ENCODE measurements around the gene GPNMB. TPM values are rescaled to one million over a fixed set of nuclear protein-coding genes. Genes with fewer than 3 reads are reported as not detected.
A peak's percentile ranks its signal among the peaks of the same experiment; 100 is the strongest.
"Not testable (repeated sequence)": the region's sequence is repeated elsewhere in the genome, so short reads cannot be mapped to it uniquely, and the experiment has no call there.

GPNMB gene
- total RNA-seq (100 to 1,000 TPM; 191 to 561 (median 259) TPM), polyA plus RNA-seq (100 to 1,000 TPM in 1 of 2 donors, 10 to 100 TPM in 1; 97.5 to 189 TPM)
- long read RNA-seq, donor 1, transcript GPNMB-201 (11 exons, 2,862 nt) = major isoform, 159 of 359 reads
- long read RNA-seq, donor 1, transcript GPNMB-202 (11 exons, 2,763 nt) = minor isoform, 23 of 359 reads
- long read RNA-seq, donor 1, transcript GPNMB-203 (4 exons, 1,673 nt) = minor isoform, 54 of 359 reads
- long read RNA-seq, donor 1, partial matches to known transcripts = 83 of 359 reads
- long read RNA-seq, donor 1, other reads (novel, unspliced or antisense) = 39 of 359 reads
- long read RNA-seq, donor 2, transcript GPNMB-201 (11 exons, 2,862 nt) = major isoform, 456 of 782 reads
- long read RNA-seq, donor 2, transcript GPNMB-215 (12 exons, 2,751 nt) = minor isoform, 12 of 782 reads
- long read RNA-seq, donor 2, transcript GPNMB-202 (11 exons, 2,763 nt) = minor isoform, 80 of 782 reads
- long read RNA-seq, donor 2, transcript GPNMB-203 (4 exons, 1,673 nt) = minor isoform, 61 of 782 reads
- long read RNA-seq, donor 2, partial matches to known transcripts = 119 of 782 reads
- long read RNA-seq, donor 2, other reads (novel, unspliced or antisense) = 53 of 782 reads
- long read RNA-seq, donor 3, transcript GPNMB-203 (4 exons, 1,673 nt) = minor isoform, 27 of 172 reads
- long read RNA-seq, donor 3, transcript GPNMB-201 (11 exons, 2,862 nt) = major isoform, 94 of 172 reads
- long read RNA-seq, donor 3, transcript GPNMB-202 (11 exons, 2,763 nt) = minor isoform, 11 of 172 reads
- long read RNA-seq, donor 3, partial matches to known transcripts = 22 of 172 reads
- long read RNA-seq, donor 3, other reads (novel, unspliced or antisense) = 16 of 172 reads

- H3K9me3 ChIP-seq = peaks cover 0 to 8% (median 0%) of the 10 kb centered on the region in 12 donors
- 28 to 39% (median 34%) methylated on average over 7 of the region's 7 CpGs for WGBS, 4 donors
- peak in 4 of 5 donors; percentile 21 to 57 (median 28) for DNase-seq
- H3K4me1 ChIP-seq = peaks cover 0 to 35% (median 16%) of the 10 kb centered on the region in 12 donors
- ATAC-seq = peak; percentile 52 to 66 (median 58)
- TF ChIP-seq, protein P1, sequence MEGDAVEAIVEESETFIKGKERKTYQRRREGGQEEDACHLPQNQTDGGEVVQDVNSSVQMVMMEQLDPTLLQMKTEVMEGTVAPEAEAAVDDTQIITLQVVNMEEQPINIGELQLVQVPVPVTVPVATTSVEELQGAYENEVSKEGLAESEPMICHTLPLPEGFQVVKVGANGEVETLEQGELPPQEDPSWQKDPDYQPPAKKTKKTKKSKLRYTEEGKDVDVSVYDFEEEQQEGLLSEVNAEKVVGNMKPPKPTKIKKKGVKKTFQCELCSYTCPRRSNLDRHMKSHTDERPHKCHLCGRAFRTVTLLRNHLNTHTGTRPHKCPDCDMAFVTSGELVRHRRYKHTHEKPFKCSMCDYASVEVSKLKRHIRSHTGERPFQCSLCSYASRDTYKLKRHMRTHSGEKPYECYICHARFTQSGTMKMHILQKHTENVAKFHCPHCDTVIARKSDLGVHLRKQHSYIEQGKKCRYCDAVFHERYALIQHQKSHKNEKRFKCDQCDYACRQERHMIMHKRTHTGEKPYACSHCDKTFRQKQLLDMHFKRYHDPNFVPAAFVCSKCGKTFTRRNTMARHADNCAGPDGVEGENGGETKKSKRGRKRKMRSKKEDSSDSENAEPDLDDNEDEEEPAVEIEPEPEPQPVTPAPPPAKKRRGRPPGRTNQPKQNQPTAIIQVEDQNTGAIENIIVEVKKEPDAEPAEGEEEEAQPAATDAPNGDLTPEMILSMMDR (IDR thresholded peaks at IDR 0.05) = no peak
- no peak for TF ChIP-seq POLR2A (IDR thresholded peaks at IDR 0.05)
- peaks cover 0 to 10% (median 0%) of the 10 kb centered on the region in 9 donors for H3K36me3 ChIP-seq
- H3K4me3 ChIP-seq = peak within 1 kb of the TSS; percentile 11 to 72 (median 58)
- intact Hi-C loops (cut with DNase I) = loop anchor here in 9 of 10 donors (2.0 to 10.0 kb wide), 8 partner anchors 39 to 144 kb away; partner anchors contain the start of genes KLHL7 (in 3 of the 9) and NUP42 (in 2 of the 9)
- peak within 1 kb of the TSS; percentile 16 to 90 (median 82) for H3K27ac ChIP-seq
- peaks cover 0 to 4% (median 0%) of the 10 kb centered on the region in 9 donors for H3K27me3 ChIP-seq
These were observed at the start of gene GPNMB for GRCh38 chr7:23246555-23246954. Gene GPNMB (plus strand): TSS chr7:23246775. CDS start chr7:23246858, 83 bp downstream.

- WGBS, 4 donors = 90 to 98% (median 94%) methylated on average over 5 of the region's 5 CpGs
- DNase-seq, ATAC-seq, H3K27me3 ChIP-seq, H3K9me3 ChIP-seq, H3K4me3 ChIP-seq: not testable (repeated sequence)
- intact Hi-C loops (cut with DNase I) = loop anchor here in 3 of 10 donors (5.0 kb wide), 1 partner anchor 50 kb away; the partner anchor contains the start of gene GPNMB (in 3 of the 3)
- H3K4me1 ChIP-seq = peaks cover 0 to 18% (median 4%) of the 10 kb centered on the region in 12 donors
- peak overlapping the region in 1 of 12 donors; percentile 3 for H3K27ac ChIP-seq
- peaks cover 0 to 83% (median 72%) of the 10 kb centered on the region in 9 donors for H3K36me3 ChIP-seq
These were observed 48.8 kb upstream of the GPNMB start for GRCh38 chr7:23197745-23198144.

- ATAC-seq = peak in 1 of 4 donors; percentile 51
- intact Hi-C loops (cut with DNase I) = loop anchor here in 1 of 10 donors (5.0 kb wide), 1 partner anchor 42 kb away; no protein-coding TSS in a partner anchor
- Histone ChIP-seq H3K9me3 (no peaks in the 10 kb centered on the region), H3K4me1 (peaks cover 0 to 18% (median 4%) of the 10 kb centered on the region in 12 donors), H3K36me3 (peaks cover 0 to 68% (median 54%) of the 10 kb centered on the region in 9 donors), H3K4me3 (no peak overlapping the region), H3K27me3 (no peaks in the 10 kb centered on the region), H3K27ac (peak overlapping the region in 3 of 12 donors; percentile 2 to 24 (median 20))
- TF ChIP-seq POLR2A (IDR thresholded peaks at IDR 0.05) = no peak
- TF ChIP-seq, protein P1 (IDR thresholded peaks at IDR 0.05) = no peak
- DNase-seq = no peak
- WGBS, 4 donors = 65 to 70% (median 68%) methylated on average over 2 of the region's 2 CpGs
These were observed 46.2 kb upstream of the GPNMB start for GRCh38 chr7:23200331-23200730.

DNA sequence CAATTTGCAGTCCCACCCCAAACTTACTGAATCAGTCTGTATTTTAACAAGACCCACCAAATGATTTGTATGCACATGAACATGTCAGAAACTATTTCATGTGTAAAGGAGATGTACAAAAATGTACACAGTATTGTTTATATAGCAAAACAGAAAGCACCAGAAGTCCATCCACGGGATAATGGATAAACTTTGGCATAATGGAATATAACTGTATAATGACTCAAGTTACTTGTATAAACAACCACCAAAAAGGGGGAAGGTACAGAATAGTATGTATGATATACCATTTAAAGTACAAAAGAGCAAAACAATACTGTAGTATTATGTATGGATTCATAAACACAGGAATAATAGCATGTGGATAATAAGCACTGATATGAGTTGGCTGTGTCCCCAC is 42.3 kb upstream of the GPNMB start:
- Histone ChIP-seq H3K9me3 (no peaks in the 10 kb centered on the region), H3K27ac (no peak overlapping the region), H3K27me3 (no peaks in the 10 kb centered on the region), H3K36me3 (peaks cover 0 to 32% (median 28%) of the 10 kb centered on the region in 9 donors), H3K4me3 (no peak overlapping the region), H3K4me1 (peaks cover 0 to 13% (median 5%) of the 10 kb centered on the region in 12 donors)
- 90 to 96% (median 94%) methylated on average over 1 of the region's 1 CpG for WGBS, 4 donors
- DNase-seq = no peak
- TF ChIP-seq, protein P1 (IDR thresholded peaks at IDR 0.05) = no peak
- ATAC-seq = no peak
- intact Hi-C loops (cut with DNase I) = loop anchor here in 1 of 10 donors (5.0 kb wide), 1 partner anchor 38 kb away; no protein-coding TSS in a partner anchor

All from heart left ventricle (tissue), 16 donors.